Vagina (tissue), 2 donors: ENCODE results near the gene UBE2V1.
A peak's percentile ranks its signal among the peaks of the same experiment; 100 is the strongest.

Source experiments
- POLR2A ChIP-seq, 2 donors: fragments of 450-650 bp; IDR thresholded peaks; one replicate each; pipeline ENCODE4 v1.6.1; 2017; ENCODE audit warnings: antibody characterized with exemption in 2 of 2, mild to moderate bottlenecking in 2 of 2, moderate library complexity in 2 of 2
- TF ChIP-seq, protein P1 (sequence below), 3 experiments: fragments of 450-650 bp in 2 of 3; fragments of 200-600 bp in 1 of 3; sonication (generic) in 1 of 3; IDR thresholded peaks; one replicate each; pipeline ENCODE4 v1.5.1; 2017 to 2019; ENCODE audit warnings: antibody characterized with exemption in 3 of 3, mild to moderate bottlenecking in 2 of 3, moderate library complexity in 2 of 3

DNA sequence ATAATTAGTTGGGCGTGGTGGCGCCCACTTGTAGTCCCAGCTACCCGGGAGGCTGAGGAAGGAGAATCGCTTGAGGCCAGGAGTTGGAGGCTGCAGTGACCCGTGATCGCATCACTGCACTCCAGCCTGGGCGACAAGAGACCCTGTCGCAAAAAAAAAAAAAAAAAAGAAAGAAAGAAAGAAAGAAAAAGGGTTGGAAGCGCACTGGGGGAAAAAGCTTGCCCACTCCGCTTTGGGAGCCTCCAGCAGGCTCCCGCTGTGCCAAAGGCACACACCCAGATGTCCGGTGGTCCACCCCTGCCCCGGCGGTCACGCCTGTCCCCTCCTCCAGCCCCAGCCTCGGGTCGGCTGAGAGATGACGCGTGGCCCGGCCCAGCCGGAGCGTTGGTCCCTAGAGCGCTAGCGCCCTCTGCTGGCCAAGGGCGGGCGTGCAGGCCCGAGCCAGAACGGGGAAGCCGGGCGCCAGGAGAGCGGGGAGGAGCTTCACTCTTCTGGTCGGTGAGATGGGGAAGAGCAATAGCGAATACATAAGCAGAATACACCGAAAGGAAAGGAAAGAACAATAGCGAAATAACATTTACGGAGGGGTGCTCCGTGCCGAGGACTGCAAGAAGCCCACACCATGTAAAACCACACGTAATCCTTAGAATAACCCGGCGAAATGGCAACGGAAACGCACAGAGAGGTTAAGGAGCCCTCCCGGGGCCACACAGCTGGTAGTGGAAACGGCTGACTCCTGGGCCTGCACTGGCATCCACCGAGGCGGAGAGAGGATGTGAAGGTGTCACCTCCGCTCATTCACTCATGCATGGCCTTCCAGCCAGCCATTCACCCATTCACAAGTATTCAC is 41.7 kb downstream of the UBE2V1 start:
- TF ChIP-seq POLR2A (IDR thresholded peaks at IDR 0.05) = no peak
- TF ChIP-seq, protein P1, sequence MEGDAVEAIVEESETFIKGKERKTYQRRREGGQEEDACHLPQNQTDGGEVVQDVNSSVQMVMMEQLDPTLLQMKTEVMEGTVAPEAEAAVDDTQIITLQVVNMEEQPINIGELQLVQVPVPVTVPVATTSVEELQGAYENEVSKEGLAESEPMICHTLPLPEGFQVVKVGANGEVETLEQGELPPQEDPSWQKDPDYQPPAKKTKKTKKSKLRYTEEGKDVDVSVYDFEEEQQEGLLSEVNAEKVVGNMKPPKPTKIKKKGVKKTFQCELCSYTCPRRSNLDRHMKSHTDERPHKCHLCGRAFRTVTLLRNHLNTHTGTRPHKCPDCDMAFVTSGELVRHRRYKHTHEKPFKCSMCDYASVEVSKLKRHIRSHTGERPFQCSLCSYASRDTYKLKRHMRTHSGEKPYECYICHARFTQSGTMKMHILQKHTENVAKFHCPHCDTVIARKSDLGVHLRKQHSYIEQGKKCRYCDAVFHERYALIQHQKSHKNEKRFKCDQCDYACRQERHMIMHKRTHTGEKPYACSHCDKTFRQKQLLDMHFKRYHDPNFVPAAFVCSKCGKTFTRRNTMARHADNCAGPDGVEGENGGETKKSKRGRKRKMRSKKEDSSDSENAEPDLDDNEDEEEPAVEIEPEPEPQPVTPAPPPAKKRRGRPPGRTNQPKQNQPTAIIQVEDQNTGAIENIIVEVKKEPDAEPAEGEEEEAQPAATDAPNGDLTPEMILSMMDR (IDR thresholded peaks at IDR 0.05) = peak; percentile 99 to 100 (median 100)
